HCT116 (cell line): Measurements from ENCODE around the gene LRBA. TPM values are rescaled to one million over a fixed set of nuclear protein-coding genes. Genes with fewer than 3 reads are reported as not detected.

ENCODE experiments used
- ATAC-seq: fragments of 200-7000 bp; cut with Tn5 transposase; 2 replicates; pipeline ENCODE4 v1.9.1; 2020; ENCODE audit warnings: mild to moderate bottlenecking, moderate library complexity
- BruUV-seq: library from RNA; stranded (reverse); fragments of 400-500 nt; replicated peaks from 2 replicates; lab custom pipeline; 2021; lab: Mats Ljungman, UMichigan
- CTCF ChIA-PET: fragments of 300-600 bp; sonication (Branson Sonifier 250); formaldehyde crosslinking; loops from one replicate; lab custom pipeline; 2021; ENCODE audit warnings: antibody characterized with exemption; lab: Charles Lee
- POLR2A ChIA-PET: fragments of 300-600, 350-600 bp; sonication (Branson Sonifier 250); formaldehyde crosslinking; loops from one replicate; lab custom pipeline; 2021; ENCODE audit warnings: antibody characterized with exemption; lab: Charles Lee
- RAD21 ChIA-PET, 2 experiments: fragments of 300-600 bp; sonication (Branson Sonifier 250); formaldehyde crosslinking; loops; one replicate each; lab custom pipeline; 2023; ENCODE audit warnings: low total read pairs in 2 of 2; ENCODE audit not compliant: uncharacterized antibody in 2 of 2, unreplicated experiment in 2 of 2, low non-redundant PET in 1 of 2; lab: Charles Lee
- DNase-seq: peaks from one replicate; pipeline ENCODE4 v3.0.0-alpha.2; 2010; ENCODE audit warnings: low read depth, low spot score
- H2AFZ ChIP-seq: fragments of 200-600 bp; shearing (Covaris generic), sonication (generic); 2 replicates; pipeline ENCODE4 v1.6.1; 2017; ENCODE audit warnings: low read depth, mixed run types, mixed read lengths, antibody characterized with exemption, low read length; ENCODE audit not compliant: poor library complexity, severe bottlenecking
- H3K27ac ChIP-seq: 2 replicates; pipeline ENCODE4 v1.5.1; 2012; ENCODE audit warnings: low read depth, low read length
- H3K27me3 ChIP-seq: fragments of 200-600 bp; sonication (generic); 2 replicates; pipeline ENCODE4 v1.6.1; 2016; ENCODE audit warnings: mixed run types, low read length, mixed read lengths; ENCODE audit not compliant: insufficient read depth
- H3K36me3 ChIP-seq, 2 experiments: fragments of 200-500 bp in 1 of 2; fragments of 200-600 bp in 1 of 2; sonication (Bioruptor generic) in 1 of 2; sonication (generic) in 1 of 2; 2 replicates each; pipeline versions ENCODE4 v1.5.1 to v1.6.1; 2014 to 2016; ENCODE audit warnings: low read length in 2 of 2, inconsistent platforms in 1 of 2, mixed read lengths in 1 of 2, mixed run types in 1 of 2; ENCODE audit not compliant: insufficient read depth in 2 of 2, control insufficient read depth in 1 of 2
- H3K4me1 ChIP-seq, 2 experiments: fragments of 200-600 bp in 1 of 2; sonication (generic) in 1 of 2; 2 replicates each; pipeline versions ENCODE4 v1.5.1 to v1.6.1; 2012 to 2017; ENCODE audit warnings: low read length in 2 of 2, inconsistent platforms in 1 of 2, mild to moderate bottlenecking in 1 of 2, mixed read lengths in 1 of 2, mixed run types in 1 of 2, moderate library complexity in 1 of 2; ENCODE audit not compliant: insufficient read depth in 2 of 2, control insufficient read depth in 1 of 2
- H3K4me2 ChIP-seq: fragments of 200-600 bp; sonication (generic); 2 replicates; pipeline ENCODE4 v1.6.1; 2017; ENCODE audit warnings: mixed run types, low read length, mixed read lengths
- H3K4me3 ChIP-seq, 2 experiments: fragments of 200-600 bp in 1 of 2; sonication (generic) in 1 of 2; replicated peaks in 1 of 2; 2 replicates each; pipeline ENCODE4 v1.5.1; 2011 to 2016; ENCODE audit warnings: low read length in 2 of 2, control low read depth in 1 of 2, low read depth in 1 of 2, mild to moderate bottlenecking in 1 of 2, mixed read lengths in 1 of 2, mixed run types in 1 of 2
- H3K79me2 ChIP-seq: fragments of 200-600 bp; sonication (generic); 2 replicates; pipeline ENCODE4 v1.6.1; 2017; ENCODE audit warnings: mild to moderate bottlenecking, mixed run types, low read length, moderate library complexity, mixed read lengths; ENCODE audit not compliant: insufficient read depth
- H3K9ac ChIP-seq: fragments of 200-600 bp; sonication (generic); 2 replicates; pipeline ENCODE4 v1.6.1; 2016; ENCODE audit warnings: low read length, mixed read lengths
- H3K9me2 ChIP-seq: fragments of 200-600 bp; sonication (generic), shearing (Covaris generic); 2 replicates; pipeline ENCODE4 v1.6.1; 2017; ENCODE audit warnings: mixed run types, mild to moderate bottlenecking, moderate library complexity; ENCODE audit not compliant: insufficient read depth
- H3K9me3 ChIP-seq, 2 experiments: fragments of 200-500 bp in 1 of 2; fragments of 200-600 bp in 1 of 2; sonication (Bioruptor generic) in 1 of 2; sonication (generic) in 1 of 2; 2 replicates each; pipeline ENCODE4 v1.6.1; 2014 to 2017; ENCODE audit warnings: low read length in 2 of 2, mixed read lengths in 2 of 2, inconsistent platforms in 1 of 2, low read depth in 1 of 2, mild to moderate bottlenecking in 1 of 2, mixed run types in 1 of 2, moderate library complexity in 1 of 2; ENCODE audit not compliant: control insufficient read depth in 1 of 2, insufficient read depth in 1 of 2
- H4K20me1 ChIP-seq: fragments of 200-600 bp; sonication (generic), shearing (Covaris generic); 2 replicates; pipeline ENCODE4 v1.6.1; 2017; ENCODE audit warnings: mixed run types, mild to moderate bottlenecking, moderate library complexity; ENCODE audit not compliant: insufficient read depth
- ATF3 ChIP-seq: IDR thresholded peaks from 2 replicates; pipeline ENCODE4 v1.6.1; 2012
- CBX3 ChIP-seq: IDR thresholded peaks from 2 replicates; pipeline ENCODE4 v1.6.1; 2012; ENCODE audit warnings: low read depth
- CEBPB ChIP-seq: IDR thresholded peaks from 2 replicates; pipeline ENCODE4 v1.6.1; 2012; ENCODE audit warnings: low read depth
- EGR1 ChIP-seq: IDR thresholded peaks from 2 replicates; pipeline ENCODE4 v1.6.1; 2012; ENCODE audit warnings: low read depth
- ELF1 ChIP-seq: IDR thresholded peaks from 2 replicates; pipeline ENCODE4 v1.6.1; 2012; ENCODE audit warnings: low read depth, borderline replicate concordance
- EZH2 ChIP-seq: fragments of 200-600 bp; sonication (generic); IDR thresholded peaks from 2 replicates; pipeline ENCODE4 v1.6.1; 2017; ENCODE audit warnings: antibody characterized with exemption, mixed run types
- FOSL1 ChIP-seq: IDR thresholded peaks from 2 replicates; pipeline ENCODE4 v1.6.1; 2012; ENCODE audit warnings: low read depth
- POLR2A ChIP-seq: IDR thresholded peaks from 2 replicates; pipeline ENCODE4 v1.7.0; 2011; ENCODE audit warnings: borderline replicate concordance; ENCODE audit not compliant: insufficient read depth, insufficient read length; ENCODE audit errors: extremely low read depth
- POLR2AphosphoS5 ChIP-seq: IDR thresholded peaks from 2 replicates; pipeline ENCODE4 v1.6.1; 2011; ENCODE audit warnings: mild to moderate bottlenecking, low read depth, low read length, moderate library complexity
- RAD21 ChIP-seq: IDR thresholded peaks from 2 replicates; pipeline ENCODE4 v1.6.1; 2012; ENCODE audit warnings: low read depth, mild to moderate bottlenecking
- SP1 ChIP-seq: IDR thresholded peaks from 2 replicates; pipeline ENCODE4 v1.6.1; 2012; ENCODE audit warnings: low read depth
- SRF ChIP-seq: IDR thresholded peaks from 2 replicates; pipeline ENCODE4 v1.6.1; 2012; ENCODE audit warnings: low read depth
- ZBTB33 ChIP-seq: IDR thresholded peaks from 2 replicates; pipeline ENCODE4 v1.6.1; 2011; ENCODE audit warnings: mild to moderate bottlenecking, low read length, moderate library complexity; ENCODE audit not compliant: insufficient replicate concordance; ENCODE audit errors: extremely low read depth
- ZFX ChIP-seq: fragments of 450-650 bp; IDR thresholded peaks from 2 replicates; pipeline ENCODE4 v1.6.1; 2017
- intact Hi-C: fragments of 100-400 bp; cut with micrococcal nuclease; formaldehyde crosslinking; loops from 2 replicates; pipeline ENCODE4 v1.10.0; 2022
- total RNA-seq: library from RNA; stranded (reverse); gene quantifications from one replicate; pipeline ENCODE4 v1.2.1, GENCODE V29; 2021; ENCODE audit not compliant: unreplicated experiment

LRBA gene
- total RNA-seq, 1 experiment from 2014 or later, result 79.8 TPM

GRCh38 chr4:150890246-150890645 lies 124.8 kb downstream of the LRBA start:
- no peak for ATAC-seq
- H3K27ac ChIP-seq, result no peak overlapping the region
- H3K4me2 ChIP-seq, result no peak overlapping the region
- H3K4me3 ChIP-seq, result no peak overlapping the region
- intact Hi-C loops, result no loop called here
- no peak overlapping the region for H2AFZ ChIP-seq
- peaks cover 8% of the 10 kb centered on the region; the same call in 1 of the 2 replicates for H4K20me1 ChIP-seq
- H3K9me2 ChIP-seq, result no peaks in the 10 kb centered on the region
- no peak for DNase-seq
- H3K9me3 ChIP-seq, result no peaks in the 10 kb centered on the region
- RAD21 ChIA-PET, result no interaction called here
- no peak for TF ChIP-seq ELF1
- TF ChIP-seq POLR2AphosphoS5, result no peak
- no peak for TF ChIP-seq ZFX
- TF ChIP-seq ZBTB33, result no peak
- no peak for TF ChIP-seq RAD21
- TF ChIP-seq CBX3, result no peak
- TF ChIP-seq SRF, result no peak
- no peak for TF ChIP-seq EGR1
- no peak for TF ChIP-seq FOSL1
- no peak for TF ChIP-seq CEBPB
- TF ChIP-seq SP1, result no peak
- no peak for TF ChIP-seq EZH2
- no peak for TF ChIP-seq ATF3
- no peak for TF ChIP-seq POLR2A
- no peaks in the 10 kb centered on the region for H3K27me3 ChIP-seq
- no TSS peak for BruUV-seq
- POLR2A ChIA-PET, result no interaction called here
- H3K9ac ChIP-seq, result no peak overlapping the region
- CTCF ChIA-PET, result no interaction called here
- no peaks in the 10 kb centered on the region for H3K36me3 ChIP-seq
- no peaks in the 10 kb centered on the region for H3K79me2 ChIP-seq
- H3K4me1 ChIP-seq, result peaks cover 0 to 6% of the 10 kb centered on the region in 2 experiments; a peak in 2 of 4 replicates
